ENCODE results near the gene WNT3.
"Not testable (repeated sequence)": the region's sequence is repeated elsewhere in the genome, so short reads cannot be mapped to it uniquely, and the experiment has no call there.

Gene WNT3

DNA sequence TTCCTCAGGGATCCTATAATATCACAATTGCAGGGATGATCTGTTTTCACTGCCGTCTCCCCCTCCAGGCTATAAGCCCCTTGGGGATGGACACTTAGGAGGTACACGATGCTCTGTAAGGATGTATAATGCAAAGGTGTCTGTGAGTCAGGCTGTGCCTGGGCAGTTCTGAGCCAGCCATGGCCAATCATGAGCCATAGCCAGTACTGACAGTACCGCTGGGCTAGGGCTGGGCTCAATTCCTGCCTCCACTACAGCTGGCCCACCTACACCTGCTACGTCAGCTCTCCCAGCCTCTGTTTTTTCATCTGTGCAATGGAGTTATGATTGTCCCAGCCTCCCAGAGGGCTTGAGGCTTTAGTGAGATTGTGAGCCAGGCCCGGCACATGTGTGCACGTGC, 30.0 kb upstream of the WNT3 start:
- H3K4me3 ChIP-seq (ENCODE audit: low read length) = no peak overlapping the region
- TF ChIP-seq, protein P1, sequence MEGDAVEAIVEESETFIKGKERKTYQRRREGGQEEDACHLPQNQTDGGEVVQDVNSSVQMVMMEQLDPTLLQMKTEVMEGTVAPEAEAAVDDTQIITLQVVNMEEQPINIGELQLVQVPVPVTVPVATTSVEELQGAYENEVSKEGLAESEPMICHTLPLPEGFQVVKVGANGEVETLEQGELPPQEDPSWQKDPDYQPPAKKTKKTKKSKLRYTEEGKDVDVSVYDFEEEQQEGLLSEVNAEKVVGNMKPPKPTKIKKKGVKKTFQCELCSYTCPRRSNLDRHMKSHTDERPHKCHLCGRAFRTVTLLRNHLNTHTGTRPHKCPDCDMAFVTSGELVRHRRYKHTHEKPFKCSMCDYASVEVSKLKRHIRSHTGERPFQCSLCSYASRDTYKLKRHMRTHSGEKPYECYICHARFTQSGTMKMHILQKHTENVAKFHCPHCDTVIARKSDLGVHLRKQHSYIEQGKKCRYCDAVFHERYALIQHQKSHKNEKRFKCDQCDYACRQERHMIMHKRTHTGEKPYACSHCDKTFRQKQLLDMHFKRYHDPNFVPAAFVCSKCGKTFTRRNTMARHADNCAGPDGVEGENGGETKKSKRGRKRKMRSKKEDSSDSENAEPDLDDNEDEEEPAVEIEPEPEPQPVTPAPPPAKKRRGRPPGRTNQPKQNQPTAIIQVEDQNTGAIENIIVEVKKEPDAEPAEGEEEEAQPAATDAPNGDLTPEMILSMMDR (conservative IDR thresholded peaks at IDR 0.05; ENCODE audit: low read length) = no peak
- no peak for DNase-seq (ENCODE audit: low read depth)

DNA sequence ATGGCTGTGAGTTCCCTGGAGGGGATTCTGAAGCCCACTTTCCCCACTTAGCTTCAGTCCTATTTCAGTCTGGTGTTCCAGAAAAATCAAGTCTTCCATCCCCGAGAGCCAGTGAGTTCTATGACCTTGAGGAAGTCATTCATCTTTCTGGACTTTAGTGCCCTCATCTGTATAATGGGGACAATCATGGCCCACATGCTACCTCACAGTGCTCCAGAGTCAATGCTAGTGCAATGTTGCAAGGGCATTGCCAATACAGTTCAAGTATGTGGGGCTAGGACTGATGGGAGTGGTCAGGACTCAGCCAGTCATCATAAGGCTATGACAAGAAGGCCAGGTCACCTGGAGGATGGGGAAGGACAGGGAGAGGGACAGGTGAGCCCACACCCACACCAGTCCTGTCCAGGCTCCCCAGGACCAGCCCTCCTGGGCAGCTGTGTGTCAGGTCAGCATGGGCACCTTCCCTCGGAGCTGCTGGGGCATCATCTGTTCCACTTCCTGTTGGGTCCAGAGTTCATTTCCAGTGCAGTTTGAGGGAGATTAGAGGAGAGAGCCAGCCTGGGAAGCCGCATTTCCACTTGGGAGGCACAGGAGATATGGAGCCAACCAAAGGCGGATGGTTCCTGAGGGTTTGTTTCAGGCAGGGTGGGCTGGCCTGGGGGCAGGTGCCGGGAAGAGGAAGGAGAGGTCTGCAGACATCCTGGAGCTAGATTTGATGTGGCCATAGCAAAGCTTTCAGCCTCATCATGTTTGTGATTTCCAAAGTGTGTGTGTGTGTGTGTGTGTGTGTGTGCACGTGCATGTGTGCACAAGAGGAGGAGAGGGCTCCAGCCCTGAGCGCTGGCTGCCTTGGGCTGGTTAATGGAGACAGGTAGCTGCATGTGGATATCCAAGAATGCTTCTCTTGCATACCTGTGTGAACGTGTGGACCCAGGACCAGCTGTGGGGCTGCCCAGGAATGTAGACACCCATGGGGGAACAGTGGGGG, 29.0 kb upstream of the WNT3 start:
- TF ChIP-seq, protein P1 (conservative IDR thresholded peaks at IDR 0.05; ENCODE audit: low read length) = no peak
- DNase-seq (ENCODE audit: low read depth) = no peak

DNA sequence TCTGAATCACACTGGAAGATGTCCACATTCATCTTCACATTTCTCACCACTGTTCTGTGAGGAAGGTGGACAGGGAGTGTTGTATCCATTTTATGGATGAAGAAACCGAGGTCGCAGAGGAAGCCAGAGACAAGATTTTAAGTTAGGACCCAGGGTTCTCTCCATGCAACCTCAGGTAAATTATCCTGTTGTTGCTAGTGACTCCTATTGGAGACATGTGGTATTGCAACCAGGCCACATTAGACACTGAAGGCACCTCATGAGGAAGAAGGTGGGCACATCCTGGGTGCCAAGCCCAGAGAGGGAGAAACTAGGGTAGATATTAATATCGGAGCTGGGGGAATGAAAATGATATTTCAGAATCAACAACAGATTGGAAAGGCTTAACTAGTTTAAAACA, 24.3 kb upstream of the WNT3 start:
- TF ChIP-seq, protein P1 (conservative IDR thresholded peaks at IDR 0.05; ENCODE audit: low read length) = peak; percentile 52
- DNase-seq (ENCODE audit: low read depth) = no peak
- no peak overlapping the region for H3K4me3 ChIP-seq (ENCODE audit: low read length)

More for the DNA sequence above, 29.0 kb upstream of the WNT3 start:
- no peak overlapping the region for H3K4me3 ChIP-seq (ENCODE audit: low read length)

DNA sequence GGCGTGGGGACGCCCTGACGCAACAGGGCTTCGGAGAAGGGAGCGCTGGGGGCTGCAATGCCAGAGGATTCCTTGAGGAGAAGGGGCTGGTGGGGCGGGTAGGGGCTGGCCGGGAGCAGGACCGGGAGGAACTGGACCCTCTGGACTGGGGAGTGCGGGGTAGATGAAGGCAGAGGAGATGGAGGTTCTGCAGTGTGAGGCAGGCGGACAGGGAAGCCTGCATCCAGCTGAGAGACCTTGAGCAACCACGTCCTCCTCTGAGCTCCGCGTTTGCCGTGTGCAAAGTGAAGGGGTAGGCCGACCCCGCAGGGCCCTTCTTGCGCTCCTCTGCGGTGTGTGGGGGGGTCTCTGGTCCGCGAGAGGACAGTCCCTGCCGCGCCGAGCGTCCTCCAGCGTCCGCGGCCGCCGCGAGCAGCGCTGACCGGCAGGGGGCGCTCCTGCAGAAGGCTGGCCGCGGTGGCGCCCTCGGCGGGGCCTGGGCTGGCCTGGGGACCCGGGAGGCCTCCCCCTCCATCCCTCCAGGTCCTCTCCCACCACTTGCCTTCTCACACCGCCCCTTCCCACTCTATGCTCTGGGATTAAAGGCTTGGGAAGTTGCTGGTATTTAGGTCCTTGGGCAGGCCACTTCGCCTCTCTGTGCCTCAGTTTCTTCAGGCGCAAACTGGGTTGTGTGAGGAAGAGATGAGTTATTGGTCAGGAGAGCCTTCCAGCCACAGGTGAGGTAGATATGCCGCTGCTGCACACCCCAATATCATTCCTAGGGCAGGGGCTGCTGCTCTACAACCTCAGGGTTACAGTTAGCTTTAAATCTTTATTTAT, 23.3 kb upstream of the WNT3 start:
- peak overlapping the region; percentile 47 for H3K4me3 ChIP-seq (ENCODE audit: low read length)
- DNase-seq (ENCODE audit: low read depth) = no peak
- TF ChIP-seq, protein P1 (conservative IDR thresholded peaks at IDR 0.05; ENCODE audit: low read length) = peak; percentile 43

DNA sequence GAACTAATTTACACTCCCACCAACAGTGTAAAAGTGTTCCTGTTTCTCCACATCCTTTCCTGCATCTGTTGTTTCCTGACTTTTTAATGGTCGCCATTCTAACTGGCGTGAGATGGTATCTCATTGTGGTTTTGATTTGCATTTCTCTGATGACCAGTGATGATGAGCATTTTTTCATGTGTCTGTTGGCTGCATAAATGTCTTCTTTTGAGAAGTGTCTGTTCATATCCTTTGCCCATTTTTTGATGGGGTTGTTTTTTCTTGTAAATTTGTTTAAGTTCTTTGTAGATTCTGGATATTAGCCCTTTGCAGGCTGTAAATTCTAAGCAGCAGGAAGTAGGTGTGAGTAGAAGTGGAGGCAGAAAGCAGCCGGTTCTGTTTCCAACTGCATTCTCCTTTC, 22.1 kb upstream of the WNT3 start:
- not testable (repeated sequence) for H3K4me3 ChIP-seq (ENCODE audit: low read length); DNase-seq (ENCODE audit: low read depth)

DNA sequence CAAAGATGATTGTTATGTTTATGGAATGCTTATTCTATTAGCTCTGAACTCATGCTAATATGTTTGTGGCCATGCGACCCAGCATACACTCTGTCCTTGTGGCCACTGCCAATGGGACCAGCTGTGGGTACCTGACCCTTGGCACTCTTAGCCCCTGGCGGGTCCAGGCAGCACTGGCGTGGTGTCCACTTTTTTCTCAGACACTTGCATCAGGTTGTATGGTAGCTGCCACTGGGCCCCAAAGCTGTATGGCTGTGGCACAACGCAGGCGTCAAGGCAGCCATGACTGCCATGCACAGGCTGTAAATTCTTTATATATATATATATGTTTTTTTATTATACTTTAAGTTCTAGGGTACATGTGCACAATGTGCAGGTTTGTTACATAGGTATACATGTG, 20.7 kb upstream of the WNT3 start:
- TF ChIP-seq, protein P1 (conservative IDR thresholded peaks at IDR 0.05; ENCODE audit: low read length) = no peak
- DNase-seq (ENCODE audit: low read depth) = no peak
- no peak overlapping the region for H3K4me3 ChIP-seq (ENCODE audit: low read length)

DNA sequence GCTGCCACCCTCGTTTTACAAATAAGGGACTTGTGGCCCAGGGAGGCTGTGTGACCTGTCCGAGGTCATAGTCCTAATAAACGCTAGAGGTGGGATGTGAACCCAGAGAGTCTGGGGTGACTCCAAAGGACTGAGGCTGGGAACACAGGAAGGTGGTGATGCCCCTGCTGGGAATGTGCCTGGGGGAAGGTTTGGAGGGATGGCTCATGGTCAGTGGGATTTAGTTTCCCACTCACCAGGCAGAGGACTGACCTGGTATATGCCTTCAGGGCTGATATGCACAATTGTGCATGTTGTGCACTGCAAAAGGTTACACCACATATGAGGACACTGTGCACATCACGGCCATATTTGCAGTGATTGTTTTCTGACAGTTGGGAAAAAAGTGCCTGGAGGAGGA, 19.0 kb upstream of the WNT3 start:
- TF ChIP-seq, protein P1 (conservative IDR thresholded peaks at IDR 0.05; ENCODE audit: low read length) = no peak
- DNase-seq (ENCODE audit: low read depth) = no peak
- no peak overlapping the region for H3K4me3 ChIP-seq (ENCODE audit: low read length)

Data from AG10803 (cell line).